ENCODE results near the gene TMEM69. TPM values are rescaled to one million over a fixed set of nuclear protein-coding genes. Genes with fewer than 3 reads are reported as not detected.
A peak's percentile ranks its signal among the peaks of the same experiment; 100 is the strongest.
"Not testable (repeated sequence)": the region's sequence is repeated elsewhere in the genome, so short reads cannot be mapped to it uniquely, and the experiment has no call there.

The TMEM69 gene
- total and polyA plus RNA-seq, 2 of the 13 experiments (the other 11 are each of a cell fraction or from before 2014, with no cell fraction given), result 25.4 to 135 TPM

DNA sequence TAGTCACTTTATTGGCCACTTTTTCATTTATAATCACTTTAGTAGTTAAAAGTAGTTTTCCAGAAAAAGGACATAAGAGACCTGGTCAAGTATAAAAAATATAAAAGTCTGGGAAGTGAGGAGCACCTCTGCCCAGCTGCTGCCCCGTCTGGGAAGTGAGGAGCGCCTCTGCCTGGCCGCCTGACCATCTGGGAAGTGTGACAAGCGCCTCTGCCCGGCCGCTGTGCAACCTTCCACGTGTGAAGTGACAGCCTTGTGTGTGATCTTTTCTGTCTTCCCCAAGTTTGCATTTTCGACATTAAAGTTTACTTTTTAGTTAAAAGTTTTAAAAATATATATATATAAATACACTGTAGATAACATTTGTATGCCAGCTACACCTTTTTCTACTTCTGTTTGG lies 5.8 kb downstream of the TMEM69 start:
- H3K27ac ChIP-seq (ENCODE audit: extremely low read length, insufficient read depth, low read length); H3K4me3 ChIP-seq (replicated peaks in 1 of 3; ENCODE audit: insufficient read depth in 1 of 3, low read depth in 2 of 3, low read length in 3 of 3); H2AFZ ChIP-seq (ENCODE audit: low read length); H3K9ac ChIP-seq (ENCODE audit: insufficient read depth, low read depth, low read length); CTCF ChIA-PET (ENCODE audit: low intra/inter-chr PET ratio, low total read pairs); H3K27me3 ChIP-seq (ENCODE audit: control insufficient read depth in 1 of 2, insufficient read depth in 2 of 2, low read length in 2 of 2); ATAC-seq; FAIRE-seq; POLR2A ChIA-PET; in situ Hi-C loops (cut with HindIII; ENCODE audit: extremely low pct_ligation_motif_present, low pct_unique_long_range_greater_than_20kb); H3K9me3 ChIP-seq (ENCODE audit: low read length); H3K4me2 ChIP-seq (ENCODE audit: low read depth, low read length); BruUV-seq (replicated peaks); DNase-seq (ENCODE audit: low spot score); H4K20me1 ChIP-seq (ENCODE audit: insufficient read depth, low read length); intact Hi-C loops (cut with micrococcal nuclease; ENCODE audit: unreplicated experiment): not testable (repeated sequence)
- Histone ChIP-seq H3K36me3 (replicated peaks in 1 of 2; ENCODE audit: control insufficient read depth in 1 of 2, insufficient read depth in 2 of 2, low read length in 2 of 2) (peaks cover 0 to 23% of the 10 kb centered on the region in 2 experiments; a peak in 4 of 5 replicates), H3K4me1 (ENCODE audit: insufficient read depth, low read length) (peaks cover 17% of the 10 kb centered on the region), H3K79me2 (ENCODE audit: insufficient read depth, low read length) (peaks cover 17% of the 10 kb centered on the region)
- TF ChIP-seq ZBTB33 (CRISPR knock-in tag; IDR thresholded peaks at IDR 0.05), result peak; percentile 46; the same call in 1 of the 2 replicates
- WGBS (ENCODE audit: low lambda C conversion rate), result 90% methylated on average over 8 of the region's 8 CpGs

GRCh38 chr1:45694823-45695222 lies 6.8 kb downstream of the TMEM69 start:
- Histone ChIP-seq H3K9ac (ENCODE audit: insufficient read depth, low read depth, low read length) (no peak overlapping the region), H3K4me2 (ENCODE audit: low read depth, low read length) (no peak overlapping the region), H3K4me1 (ENCODE audit: insufficient read depth, low read length) (peaks cover 7% of the 10 kb centered on the region), H3K79me2 (ENCODE audit: insufficient read depth, low read length) (peaks cover 7% of the 10 kb centered on the region), H3K9me3 (ENCODE audit: low read length) (no peaks in the 10 kb centered on the region), H2AFZ (ENCODE audit: low read length) (no peak overlapping the region), H3K4me3 (replicated peaks in 1 of 3; ENCODE audit: insufficient read depth in 1 of 3, low read depth in 2 of 3, low read length in 3 of 3) (no peak overlapping the region), H3K27me3 (ENCODE audit: control insufficient read depth in 1 of 2, insufficient read depth in 2 of 2, low read length in 2 of 2) (no peaks in the 10 kb centered on the region), H3K27ac (ENCODE audit: extremely low read length, insufficient read depth, low read length) (no peak overlapping the region), H4K20me1 (ENCODE audit: insufficient read depth, low read length) (no peaks in the 10 kb centered on the region), H3K36me3 (replicated peaks in 1 of 2; ENCODE audit: control insufficient read depth in 1 of 2, insufficient read depth in 2 of 2, low read length in 2 of 2) (peaks cover 0 to 25% of the 10 kb centered on the region in 2 experiments; a peak in 4 of 5 replicates)
- DNase-seq (ENCODE audit: low spot score) (no peak), ATAC-seq (no peak), FAIRE-seq (no peak)
- POLR2A ChIA-PET, result interaction anchor here (1.4 kb wide), 1 partner anchor 9 kb away, joined by 4 read pairs; the partner anchor contains the start of gene GPBP1L1
- CTCF ChIA-PET (ENCODE audit: low intra/inter-chr PET ratio, low total read pairs), result no interaction called here
- WGBS (ENCODE audit: low lambda C conversion rate), result 99% methylated on average over 7 of the region's 7 CpGs
- in situ Hi-C loops (cut with HindIII; ENCODE audit: extremely low pct_ligation_motif_present, low pct_unique_long_range_greater_than_20kb) (no loop called here), intact Hi-C loops (cut with micrococcal nuclease; ENCODE audit: unreplicated experiment) (no loop called here)
- no TSS peak for BruUV-seq (replicated peaks)
- TF ChIP-seq RAD21 (CRISPR knock-in tag; IDR thresholded peaks at IDR 0.05) (no peak), PCBP1 (IDR thresholded peaks at IDR 0.05; ENCODE audit: borderline replicate concordance, low read depth, low read length) (no peak), MBD4 (IDR thresholded peaks at IDR 0.05; ENCODE audit: borderline replicate concordance, low read length) (no peak), ZSCAN31 (CRISPR knock-in tag; IDR thresholded peaks at IDR 0.05; ENCODE audit: low read depth) (no peak), ZNF549 (CRISPR knock-in tag; IDR thresholded peaks at IDR 0.05) (no peak), IRF2 (CRISPR knock-in tag; IDR thresholded peaks at IDR 0.05) (no peak)
- TF ChIP-seq, protein P1, sequence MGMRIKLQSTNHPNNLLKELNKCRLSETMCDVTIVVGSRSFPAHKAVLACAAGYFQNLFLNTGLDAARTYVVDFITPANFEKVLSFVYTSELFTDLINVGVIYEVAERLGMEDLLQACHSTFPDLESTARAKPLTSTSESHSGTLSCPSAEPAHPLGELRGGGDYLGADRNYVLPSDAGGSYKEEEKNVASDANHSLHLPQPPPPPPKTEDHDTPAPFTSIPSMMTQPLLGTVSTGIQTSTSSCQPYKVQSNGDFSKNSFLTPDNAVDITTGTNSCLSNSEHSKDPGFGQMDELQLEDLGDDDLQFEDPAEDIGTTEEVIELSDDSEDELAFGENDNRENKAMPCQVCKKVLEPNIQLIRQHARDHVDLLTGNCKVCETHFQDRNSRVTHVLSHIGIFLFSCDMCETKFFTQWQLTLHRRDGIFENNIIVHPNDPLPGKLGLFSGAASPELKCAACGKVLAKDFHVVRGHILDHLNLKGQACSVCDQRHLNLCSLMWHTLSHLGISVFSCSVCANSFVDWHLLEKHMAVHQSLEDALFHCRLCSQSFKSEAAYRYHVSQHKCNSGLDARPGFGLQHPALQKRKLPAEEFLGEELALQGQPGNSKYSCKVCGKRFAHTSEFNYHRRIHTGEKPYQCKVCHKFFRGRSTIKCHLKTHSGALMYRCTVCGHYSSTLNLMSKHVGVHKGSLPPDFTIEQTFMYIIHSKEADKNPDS (CRISPR knock-in tag; IDR thresholded peaks at IDR 0.05), result no peak
- TF ChIP-seq, protein P2, sequence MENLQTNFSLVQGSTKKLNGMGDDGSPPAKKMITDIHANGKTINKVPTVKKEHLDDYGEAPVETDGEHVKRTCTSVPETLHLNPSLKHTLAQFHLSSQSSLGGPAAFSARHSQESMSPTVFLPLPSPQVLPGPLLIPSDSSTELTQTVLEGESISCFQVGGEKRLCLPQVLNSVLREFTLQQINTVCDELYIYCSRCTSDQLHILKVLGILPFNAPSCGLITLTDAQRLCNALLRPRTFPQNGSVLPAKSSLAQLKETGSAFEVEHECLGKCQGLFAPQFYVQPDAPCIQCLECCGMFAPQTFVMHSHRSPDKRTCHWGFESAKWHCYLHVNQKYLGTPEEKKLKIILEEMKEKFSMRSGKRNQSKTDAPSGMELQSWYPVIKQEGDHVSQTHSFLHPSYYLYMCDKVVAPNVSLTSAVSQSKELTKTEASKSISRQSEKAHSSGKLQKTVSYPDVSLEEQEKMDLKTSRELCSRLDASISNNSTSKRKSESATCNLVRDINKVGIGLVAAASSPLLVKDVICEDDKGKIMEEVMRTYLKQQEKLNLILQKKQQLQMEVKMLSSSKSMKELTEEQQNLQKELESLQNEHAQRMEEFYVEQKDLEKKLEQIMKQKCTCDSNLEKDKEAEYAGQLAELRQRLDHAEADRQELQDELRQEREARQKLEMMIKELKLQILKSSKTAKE (CRISPR knock-in tag; IDR thresholded peaks at IDR 0.05; ENCODE audit: borderline replicate concordance), result no peak
- TF ChIP-seq, protein P3, sequence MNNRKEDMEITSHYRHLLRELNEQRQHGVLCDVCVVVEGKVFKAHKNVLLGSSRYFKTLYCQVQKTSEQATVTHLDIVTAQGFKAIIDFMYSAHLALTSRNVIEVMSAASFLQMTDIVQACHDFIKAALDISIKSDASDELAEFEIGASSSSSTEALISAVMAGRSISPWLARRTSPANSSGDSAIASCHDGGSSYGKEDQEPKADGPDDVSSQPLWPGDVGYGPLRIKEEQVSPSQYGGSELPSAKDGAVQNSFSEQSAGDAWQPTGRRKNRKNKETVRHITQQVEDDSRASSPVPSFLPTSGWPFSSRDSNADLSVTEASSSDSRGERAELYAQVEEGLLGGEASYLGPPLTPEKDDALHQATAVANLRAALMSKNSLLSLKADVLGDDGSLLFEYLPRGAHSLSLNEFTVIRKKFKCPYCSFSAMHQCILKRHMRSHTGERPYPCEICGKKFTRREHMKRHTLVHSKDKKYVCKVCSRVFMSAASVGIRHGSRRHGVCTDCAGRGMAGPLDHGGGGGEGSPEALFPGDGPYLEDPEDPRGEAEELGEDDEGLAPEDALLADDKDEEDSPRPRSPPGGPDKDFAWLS (CRISPR knock-in tag; IDR thresholded peaks at IDR 0.05; ENCODE audit: borderline replicate concordance), result no peak

Measured in HepG2 (cell line).